ENCODE data around the gene RAD51AP2.

The RAD51AP2 gene

DNA sequence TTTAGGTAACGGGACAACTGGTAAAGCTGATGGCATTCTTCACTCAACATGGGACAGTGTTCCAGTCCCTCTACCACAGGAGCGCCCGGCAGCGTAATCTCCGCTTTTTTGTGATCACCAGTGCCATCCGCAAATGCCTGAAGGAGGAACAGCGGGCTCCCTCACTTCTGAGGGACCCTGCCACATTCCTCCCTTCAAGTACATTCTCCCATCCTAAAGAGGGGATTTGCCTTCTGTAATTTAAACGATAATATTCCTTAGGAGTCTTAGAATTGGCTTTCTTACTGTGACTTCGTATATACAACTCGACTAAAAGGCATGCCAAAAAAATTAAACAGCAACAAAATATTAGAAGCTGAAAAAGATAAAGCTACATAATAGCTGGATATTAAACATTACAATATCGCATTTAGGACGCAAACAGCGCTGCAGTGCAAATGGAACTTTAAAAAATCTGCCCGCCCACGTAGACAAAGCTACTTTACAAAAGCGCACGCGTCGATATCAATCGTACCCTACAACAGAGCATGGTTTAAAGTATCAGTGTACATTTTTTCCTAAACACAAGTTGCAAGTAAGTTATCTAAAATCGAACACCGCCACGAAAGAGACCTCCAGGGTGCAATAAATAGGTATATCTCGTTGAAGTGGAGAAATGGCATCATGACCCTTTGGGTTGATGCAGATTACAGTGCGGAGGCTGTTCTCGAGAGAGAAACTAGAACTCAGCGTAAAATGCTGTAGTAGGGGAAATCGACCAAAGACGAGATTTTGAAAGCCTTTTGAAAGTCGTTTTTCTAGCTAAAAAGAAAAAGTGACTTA lies 20.0 kb upstream of the RAD51AP2 start:
- peak overlapping the region; percentile 37 for H3K4me3 ChIP-seq (ENCODE audit: low read depth, low read length)
- no peak for DNase-seq (ENCODE audit: low read depth)
- TF ChIP-seq, protein P1, sequence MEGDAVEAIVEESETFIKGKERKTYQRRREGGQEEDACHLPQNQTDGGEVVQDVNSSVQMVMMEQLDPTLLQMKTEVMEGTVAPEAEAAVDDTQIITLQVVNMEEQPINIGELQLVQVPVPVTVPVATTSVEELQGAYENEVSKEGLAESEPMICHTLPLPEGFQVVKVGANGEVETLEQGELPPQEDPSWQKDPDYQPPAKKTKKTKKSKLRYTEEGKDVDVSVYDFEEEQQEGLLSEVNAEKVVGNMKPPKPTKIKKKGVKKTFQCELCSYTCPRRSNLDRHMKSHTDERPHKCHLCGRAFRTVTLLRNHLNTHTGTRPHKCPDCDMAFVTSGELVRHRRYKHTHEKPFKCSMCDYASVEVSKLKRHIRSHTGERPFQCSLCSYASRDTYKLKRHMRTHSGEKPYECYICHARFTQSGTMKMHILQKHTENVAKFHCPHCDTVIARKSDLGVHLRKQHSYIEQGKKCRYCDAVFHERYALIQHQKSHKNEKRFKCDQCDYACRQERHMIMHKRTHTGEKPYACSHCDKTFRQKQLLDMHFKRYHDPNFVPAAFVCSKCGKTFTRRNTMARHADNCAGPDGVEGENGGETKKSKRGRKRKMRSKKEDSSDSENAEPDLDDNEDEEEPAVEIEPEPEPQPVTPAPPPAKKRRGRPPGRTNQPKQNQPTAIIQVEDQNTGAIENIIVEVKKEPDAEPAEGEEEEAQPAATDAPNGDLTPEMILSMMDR (IDR thresholded peaks at IDR 0.05; ENCODE audit: insufficient read depth, low read depth, low read length, missing control alignments) = no peak

DNA sequence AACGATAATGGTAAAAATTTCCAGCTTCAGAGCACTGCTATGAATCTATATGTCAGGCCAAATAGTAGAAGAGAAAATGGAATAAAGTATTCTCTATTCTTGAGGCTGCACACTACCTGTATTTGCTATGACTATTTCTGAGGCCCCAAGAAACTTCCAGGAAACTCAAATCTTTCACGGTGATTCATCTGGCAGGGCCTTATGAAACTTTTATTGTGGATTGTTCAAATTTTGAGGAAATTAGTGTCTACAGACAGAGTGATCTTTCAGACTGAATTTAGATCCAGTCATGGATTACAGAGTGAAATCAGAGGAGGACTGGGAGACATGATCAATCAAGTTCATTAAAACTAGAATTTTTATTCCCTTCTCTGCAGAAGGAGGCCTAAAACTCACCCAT lies 18.2 kb upstream of the RAD51AP2 start:
- no peak overlapping the region for H3K4me3 ChIP-seq (ENCODE audit: low read depth, low read length)
- TF ChIP-seq, protein P1 (IDR thresholded peaks at IDR 0.05; ENCODE audit: insufficient read depth, low read depth, low read length, missing control alignments) = no peak
- DNase-seq (ENCODE audit: low read depth) = no peak

DNA sequence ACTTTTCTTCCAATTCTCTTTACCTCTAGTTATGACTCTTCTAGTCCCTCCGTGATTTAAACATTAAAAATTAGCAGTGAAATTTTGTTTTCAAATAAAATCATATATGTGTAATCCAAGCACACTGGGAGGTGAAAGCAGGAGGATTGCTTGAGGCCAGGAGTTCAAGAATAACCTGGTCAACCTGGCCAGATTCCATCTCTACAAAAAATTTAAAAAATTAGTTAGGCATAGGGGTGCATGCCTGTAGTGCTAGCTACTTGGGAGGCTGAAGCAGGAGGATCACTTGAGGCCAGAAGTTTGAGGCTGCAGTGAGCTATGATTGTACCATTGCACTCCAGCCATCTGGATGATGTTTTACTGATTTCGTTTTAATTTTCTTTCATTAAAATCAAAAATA lies 15.3 kb upstream of the RAD51AP2 start:
- TF ChIP-seq, protein P1 (IDR thresholded peaks at IDR 0.05; ENCODE audit: insufficient read depth, low read depth, low read length, missing control alignments) = no peak
- DNase-seq (ENCODE audit: low read depth) = no peak
- H3K4me3 ChIP-seq (ENCODE audit: low read depth, low read length) = no peak overlapping the region

DNA sequence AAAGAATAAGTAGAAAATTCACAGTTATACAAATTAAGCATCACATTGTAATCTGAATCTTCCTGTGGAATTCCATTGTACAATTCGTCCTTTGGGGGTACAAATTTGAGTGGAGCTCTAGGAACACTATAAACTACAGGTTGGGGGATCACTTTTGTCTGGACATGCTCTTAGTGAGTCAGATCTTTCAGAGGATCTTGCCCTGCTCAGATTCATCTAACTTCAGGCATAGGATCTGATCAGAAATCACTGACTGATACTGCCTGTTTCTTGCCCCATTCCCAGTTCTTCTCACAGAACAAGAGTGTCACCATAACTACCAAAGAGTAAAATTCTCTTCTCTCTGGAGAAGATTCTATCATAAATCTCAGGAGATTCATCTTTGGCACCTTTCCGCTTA lies 11.5 kb upstream of the RAD51AP2 start:
- H3K4me3 ChIP-seq (ENCODE audit: low read depth, low read length) = no peak overlapping the region
- TF ChIP-seq, protein P1 (IDR thresholded peaks at IDR 0.05; ENCODE audit: insufficient read depth, low read depth, low read length, missing control alignments) = no peak
- no peak for DNase-seq (ENCODE audit: low read depth)

DNA sequence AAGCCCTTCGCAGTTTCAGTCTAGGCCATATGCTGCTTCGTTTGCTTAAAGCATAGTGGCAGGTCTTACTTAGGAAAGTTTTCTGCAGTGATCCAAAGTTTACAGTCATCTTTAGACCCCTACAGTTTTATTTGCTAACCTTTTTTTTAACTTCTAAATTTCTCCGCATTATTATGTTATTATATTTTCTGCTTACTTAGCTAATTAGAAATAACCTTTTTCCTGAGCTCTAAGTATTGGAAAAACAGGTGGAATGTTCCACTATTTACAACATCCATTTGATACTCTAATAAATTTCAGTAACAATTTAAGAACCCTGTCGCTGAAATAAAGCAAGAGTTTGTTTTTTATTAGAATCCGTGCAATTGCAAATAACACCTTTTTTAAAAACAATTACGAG lies 4.1 kb upstream of the RAD51AP2 start:
- DNase-seq (ENCODE audit: low read depth) = no peak
- H3K4me3 ChIP-seq (ENCODE audit: low read depth, low read length) = no peak overlapping the region
- TF ChIP-seq, protein P1 (IDR thresholded peaks at IDR 0.05; ENCODE audit: insufficient read depth, low read depth, low read length, missing control alignments) = no peak

DNA sequence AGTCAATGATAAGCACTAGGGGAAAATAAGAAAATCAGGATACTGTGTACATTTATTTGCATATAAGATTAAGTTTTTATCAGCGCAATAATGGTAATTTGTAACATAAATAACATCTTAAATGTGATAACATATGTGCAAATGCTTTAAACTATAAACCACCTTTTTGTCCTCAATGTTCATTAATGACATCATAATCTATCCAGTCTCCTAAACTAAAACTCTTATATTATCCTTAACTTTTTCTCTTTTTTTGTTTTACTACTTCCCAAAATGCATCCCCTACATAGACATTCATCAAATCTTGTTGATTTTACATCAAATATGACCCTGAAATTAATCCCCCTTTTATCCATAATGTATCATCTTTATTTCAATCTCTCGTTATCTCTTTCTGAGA lies 3.4 kb upstream of the RAD51AP2 start:
- H3K4me3 ChIP-seq (ENCODE audit: low read depth, low read length) = no peak overlapping the region
- DNase-seq (ENCODE audit: low read depth) = no peak
- TF ChIP-seq, protein P1 (IDR thresholded peaks at IDR 0.05; ENCODE audit: insufficient read depth, low read depth, low read length, missing control alignments) = no peak

DNA sequence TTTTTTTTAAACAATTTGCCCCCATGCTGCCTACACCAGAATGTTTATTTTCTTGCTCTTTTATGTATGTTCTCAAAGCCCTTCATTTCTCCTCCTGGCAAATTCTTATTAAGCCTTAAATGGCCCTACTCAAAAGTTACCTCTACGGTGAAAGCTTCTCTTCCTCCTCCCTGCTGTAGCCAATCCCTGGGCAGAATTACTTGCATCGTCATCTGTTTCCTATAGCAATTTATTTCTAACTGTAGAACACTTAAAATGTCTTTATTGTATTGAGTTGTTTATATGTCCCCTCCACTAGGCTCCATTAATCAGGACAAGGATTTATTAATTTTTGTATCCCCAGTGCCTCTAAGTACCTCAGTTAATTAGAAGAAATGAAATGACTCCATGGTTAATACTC lies 2.5 kb upstream of the RAD51AP2 start:
- no peak overlapping the region for H3K4me3 ChIP-seq (ENCODE audit: low read depth, low read length)

More for the DNA sequence above, 2.5 kb upstream of the RAD51AP2 start:
- DNase-seq (ENCODE audit: low read depth) = peak; percentile 33
- TF ChIP-seq, protein P1 (IDR thresholded peaks at IDR 0.05; ENCODE audit: insufficient read depth, low read depth, low read length, missing control alignments) = no peak

Measured in GM12865 (cell line).